A549 treated with CpdA at 1 μM for 4 hours (cell line): ENCODE results near the gene GPN2. TPM values are rescaled to one million over a fixed set of nuclear protein-coding genes. Genes with fewer than 3 reads are reported as not detected.

Source experiments
- total RNA-seq: library from RNA; stranded (reverse); fragments of 200-300 nt; extraction: Qiagen RNA extraction; gene quantifications from 5 replicates; pipeline ENCODE4 v1.2.3, GENCODE V29; 2022; ENCODE audit warnings: low read depth

Gene GPN2
- total RNA-seq = 23.6 to 29.2 TPM (median 25.9 TPM) in 5 replicates

DNA sequence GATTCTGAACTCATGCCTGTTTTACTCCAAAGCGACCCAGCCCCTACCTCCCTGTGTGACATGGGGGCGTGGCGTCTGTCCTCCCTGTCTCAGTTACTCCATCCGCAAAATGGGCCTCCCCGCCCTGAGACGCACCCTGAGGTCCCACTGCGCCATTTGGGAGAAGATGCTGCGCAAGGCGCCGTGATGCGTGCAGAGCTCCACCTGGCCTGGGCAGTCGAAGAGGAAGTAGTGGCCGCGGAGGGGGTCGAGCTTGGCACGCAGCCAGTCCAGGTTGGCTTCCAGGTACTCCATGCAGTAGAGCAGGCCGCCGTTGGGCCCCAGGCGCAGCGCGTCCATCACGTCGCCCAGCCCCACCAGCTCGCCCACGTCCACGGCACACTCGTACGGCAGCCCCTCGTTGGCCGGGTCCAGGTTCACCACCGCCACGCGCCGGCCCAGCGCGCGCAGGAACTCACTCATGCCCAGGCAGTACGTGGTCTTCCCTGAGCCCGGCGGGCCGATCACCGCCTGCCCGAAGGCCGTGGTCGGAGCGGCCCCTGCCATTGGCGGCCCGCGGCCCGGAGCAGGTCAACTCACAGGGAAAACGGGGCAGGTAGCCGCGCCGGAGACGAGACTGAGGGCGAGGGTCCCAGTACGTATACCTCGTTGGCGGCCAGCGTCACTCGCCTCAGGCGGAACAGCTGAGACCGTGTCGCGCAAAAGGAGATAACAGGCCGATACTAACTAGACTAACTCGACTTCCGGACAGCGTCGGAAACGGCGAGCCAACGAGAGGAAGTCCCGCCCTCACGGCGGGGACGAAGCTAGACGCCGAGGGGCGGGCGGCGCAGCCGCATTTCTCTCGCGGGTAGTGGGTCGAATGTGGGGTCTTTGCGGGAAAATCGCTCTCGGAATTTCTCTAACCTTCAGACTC, at the start of gene GPN2:
Gene GPN2, minus strand, starts transcription at position 733 of the 916 bp plus-strand sequence. Its CDS starts 187 bp downstream, at position 546.

GRCh38 chr1:26921540-26922430, 31.7 kb upstream of the GPN2 start, which contains the start of gene NUDC:
Gene NUDC (plus strand): TSS chr1:26921743. CDS start chr1:26921849, 106 bp downstream.

DNA sequence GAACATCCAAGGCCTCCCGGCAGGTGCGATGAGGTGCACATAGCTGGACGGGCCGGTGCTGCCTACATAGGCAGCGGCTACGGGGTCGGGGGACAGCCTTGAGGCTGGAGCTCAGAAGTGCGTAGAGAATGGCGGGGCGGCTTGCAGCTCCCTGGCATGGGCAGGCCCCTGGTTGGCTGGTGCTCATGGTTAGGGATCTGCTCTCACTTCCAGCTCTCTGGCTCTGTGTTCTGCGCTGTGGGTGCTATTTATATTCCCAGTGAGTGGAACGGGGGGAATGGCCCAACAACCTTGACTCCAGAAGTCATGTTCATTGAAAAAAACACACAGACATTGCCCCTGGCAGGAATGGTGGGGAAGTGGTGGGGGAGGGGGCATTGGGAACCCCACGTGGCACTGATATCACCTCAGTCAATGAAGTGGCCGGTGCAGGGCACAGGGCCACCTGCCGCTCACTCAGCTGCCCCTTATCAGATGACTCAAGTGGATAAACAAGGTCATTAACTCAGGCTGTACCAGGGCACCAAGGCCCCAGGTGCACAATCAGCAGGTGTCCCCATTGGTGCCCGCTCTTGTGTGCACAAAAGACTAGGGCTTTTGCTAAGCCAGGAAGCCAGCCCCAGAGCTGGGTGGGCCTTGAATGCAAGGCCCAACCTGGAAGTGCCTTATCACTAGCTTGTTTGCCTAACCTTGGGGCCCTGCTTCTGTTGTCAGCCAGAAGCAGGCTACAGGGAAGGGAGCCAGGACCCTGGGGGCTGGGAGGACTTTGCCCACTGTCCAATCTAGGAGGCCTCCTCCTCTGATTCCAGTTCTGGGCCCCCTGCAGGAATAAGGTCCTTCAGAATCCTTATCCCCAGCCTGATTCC, 23.9 kb upstream of the GPN2 start, which contains the start of gene NR0B2:
Gene NR0B2, minus strand, starts transcription at position 222 of the 866 bp plus-strand sequence. Its CDS starts 35 bp downstream, at position 187.

GRCh38 chr1:26900001-26900814, 10.1 kb upstream of the GPN2 start, which contains the start of gene GPATCH3:
Gene GPATCH3 (minus strand): TSS chr1:26900467. CDS start chr1:26900442, 25 bp downstream.

DNA sequence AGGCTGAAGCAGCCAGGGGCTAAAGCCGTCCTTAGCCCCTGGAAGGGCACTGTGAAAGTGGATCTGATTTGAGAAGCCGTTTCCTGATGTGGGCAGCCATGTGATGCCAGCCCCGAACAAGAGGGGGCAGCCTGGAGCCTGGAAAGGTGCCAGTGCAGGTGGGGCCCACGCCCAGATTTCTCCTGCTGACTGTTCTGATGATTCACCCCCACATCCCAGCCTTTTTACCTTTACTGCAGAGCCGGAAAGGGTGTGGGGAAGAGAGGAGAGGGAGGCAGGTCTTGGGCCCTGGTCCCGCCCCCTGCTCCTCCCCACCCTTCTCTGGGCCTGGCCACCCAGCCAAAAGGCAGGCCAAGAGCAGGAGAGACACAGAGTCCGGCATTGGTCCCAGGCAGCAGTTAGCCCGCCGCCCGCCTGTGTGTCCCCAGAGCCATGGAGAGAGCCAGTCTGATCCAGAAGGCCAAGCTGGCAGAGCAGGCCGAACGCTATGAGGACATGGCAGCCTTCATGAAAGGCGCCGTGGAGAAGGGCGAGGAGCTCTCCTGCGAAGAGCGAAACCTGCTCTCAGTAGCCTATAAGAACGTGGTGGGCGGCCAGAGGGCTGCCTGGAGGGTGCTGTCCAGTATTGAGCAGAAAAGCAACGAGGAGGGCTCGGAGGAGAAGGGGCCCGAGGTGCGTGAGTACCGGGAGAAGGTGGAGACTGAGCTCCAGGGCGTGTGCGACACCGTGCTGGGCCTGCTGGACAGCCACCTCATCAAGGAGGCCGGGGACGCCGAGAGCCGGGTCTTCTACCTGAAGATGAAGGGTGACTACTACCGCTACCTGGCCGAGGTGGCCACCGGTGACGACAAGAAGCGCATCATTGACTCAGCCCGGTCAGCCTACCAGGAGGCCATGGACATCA, 27.1 kb downstream of the GPN2 start, which contains the start of gene SFN:
Gene SFN, plus strand, starts transcription at position 369 of the 904 bp plus-strand sequence. Its CDS starts 64 bp downstream, at position 433.

GRCh38 chr1:26826261-26827105, 63.6 kb downstream of the GPN2 start, which contains the start of gene ZDHHC18:
Gene ZDHHC18 (plus strand): TSS chr1:26826688. CDS start chr1:26826805, 117 bp downstream.

Other genes starting within 250 kb of the GPN2 start
- gene ARID1A, start 194.3 kb downstream of the GPN2 start, total RNA-seq = 29.7 to 33.9 TPM (median 32.5 TPM) in 5 replicates
- gene PIGV, start 102.3 kb downstream of the GPN2 start, total RNA-seq = 5.3 to 6.9 TPM (median 6.3 TPM) in 5 replicates
- 33.6 to 40.1 TPM (median 39.1 TPM) in 5 replicates for gene ZDHHC18, start 63.6 kb downstream of the GPN2 start, total RNA-seq
- 397 to 545 TPM (median 475 TPM) in 5 replicates for gene SFN, start 27.1 kb downstream of the GPN2 start, total RNA-seq
- 8.9 to 13.2 TPM (median 10.3 TPM) in 5 replicates for gene GPATCH3, start 10.2 kb upstream of the GPN2 start, total RNA-seq
- 0.14 TPM in 1 of 5 replicates, not detected in the others for gene NR0B2, start 23.7 kb upstream of the GPN2 start, total RNA-seq
- gene NUDC, start 31.5 kb upstream of the GPN2 start, total RNA-seq = 125 to 152 TPM (median 135 TPM) in 5 replicates
- not detected in 5 replicates for gene KDF1, start 70.2 kb upstream of the GPN2 start, total RNA-seq
- 124 to 207 TPM (median 187 TPM) in 5 replicates for gene TRNP1, start 103.4 kb upstream of the GPN2 start, total RNA-seq
- 0.41 to 0.88 TPM (median 0.72 TPM) in 5 replicates for gene TENT5B, start 122.6 kb upstream of the GPN2 start, total RNA-seq